GM23338 (cell line): ENCODE measurements around the gene HES7. TPM values are rescaled to one million over a fixed set of nuclear protein-coding genes. Genes with fewer than 3 reads are reported as not detected.

Experiments used
- ATAC-seq: fragments of 200-7000 bp; cut with Tn5 transposase; 3 replicates; pipeline ENCODE4 v1.9.1; 2020
- DNase-seq: peaks from one replicate; pipeline ENCODE4 v3.0.0-alpha.2; 2015; ENCODE audit warnings: low spot score
- H2AFZ ChIP-seq: fragments of 200-600 bp; sonication (generic); 2 replicates; pipeline ENCODE4 v1.8.0; 2016; ENCODE audit warnings: antibody characterized with exemption, mild to moderate bottlenecking, moderate library complexity
- H3F3A ChIP-seq: fragments of 200-600 bp; sonication (generic); replicated peaks from 2 replicates; pipeline ENCODE4 v1.8.0; 2017; ENCODE audit warnings: antibody characterized with exemption, mixed run types, low read depth
- H3K27ac ChIP-seq: fragments of 200-600 bp; sonication (generic); 2 replicates; pipeline ENCODE4 v1.6.1; 2016; ENCODE audit warnings: low read depth
- H3K27me3 ChIP-seq: fragments of 200-600 bp; sonication (generic); 2 replicates; pipeline ENCODE4 v1.8.0; 2016; ENCODE audit warnings: mild to moderate bottlenecking, mixed run types, moderate library complexity; ENCODE audit not compliant: insufficient read depth
- H3K36me3 ChIP-seq: fragments of 200-600 bp; sonication (generic); 2 replicates; pipeline ENCODE4 v1.8.0; 2016; ENCODE audit warnings: mild to moderate bottlenecking; ENCODE audit not compliant: insufficient read depth
- H3K4me1 ChIP-seq: fragments of 200-600 bp; sonication (generic); 2 replicates; pipeline ENCODE4 v1.8.0; 2016; ENCODE audit warnings: mild to moderate bottlenecking, moderate library complexity; ENCODE audit not compliant: insufficient read depth
- H3K4me2 ChIP-seq: fragments of 200-600 bp; sonication (generic); 2 replicates; pipeline ENCODE4 v1.7.1; 2017; ENCODE audit warnings: mixed run types
- H3K4me3 ChIP-seq: fragments of 200-600 bp; sonication (generic); 2 replicates; pipeline ENCODE4 v1.6.1; 2016; ENCODE audit warnings: mixed run types
- H3K79me2 ChIP-seq: fragments of 200-600 bp; sonication (generic); replicated peaks from 2 replicates; pipeline ENCODE4 v1.8.0; 2017; ENCODE audit warnings: mild to moderate bottlenecking; ENCODE audit not compliant: insufficient read depth
- H3K9me2 ChIP-seq: fragments of 200-600 bp; sonication (generic); 2 replicates; pipeline ENCODE4 v1.8.0; 2017; ENCODE audit not compliant: insufficient read depth
- H4K20me1 ChIP-seq: fragments of 200-600 bp; sonication (generic); replicated peaks from 2 replicates; pipeline ENCODE4 v1.8.0; 2017; ENCODE audit warnings: mild to moderate bottlenecking; ENCODE audit not compliant: insufficient read depth
- H3K27ac Mint-ChIP-seq: 2 replicates; pipeline ENCODE4 v1.8.0; 2020; ENCODE audit warnings: inconsistent platforms, mild to moderate bottlenecking, moderate library complexity, mixed read lengths
- H3K27me3 Mint-ChIP-seq: 3 replicates; pipeline ENCODE4 v1.8.0; 2022; ENCODE audit warnings: low read depth, mild to moderate bottlenecking, moderate library complexity, mixed read lengths, inconsistent platforms; ENCODE audit not compliant: insufficient read depth, poor library complexity
- H3K36me3 Mint-ChIP-seq: 3 replicates; pipeline ENCODE4 v1.8.0; 2021; ENCODE audit warnings: low read depth, mild to moderate bottlenecking, inconsistent platforms, moderate library complexity, mixed read lengths
- H3K4me1 Mint-ChIP-seq: 3 replicates; pipeline ENCODE4 v1.8.0; 2020; ENCODE audit warnings: mild to moderate bottlenecking, inconsistent platforms, mixed read lengths
- H3K4me3 Mint-ChIP-seq: 3 replicates; pipeline ENCODE4 v1.8.0; 2021; ENCODE audit warnings: moderate library complexity, mild to moderate bottlenecking, inconsistent platforms, mixed read lengths
- H3K9me3 Mint-ChIP-seq: 3 replicates; pipeline ENCODE4 v1.8.0; 2020; ENCODE audit warnings: moderate library complexity, mild to moderate bottlenecking, inconsistent platforms, mixed read lengths
- CREB1 ChIP-seq: fragments of 250-450 bp; sonication (Bioruptor Pico); IDR thresholded peaks from 2 replicates; pipeline ENCODE4 v1.5.0; 2020; ENCODE audit warnings: low read depth, mild to moderate bottlenecking, moderate library complexity
- EZH2 ChIP-seq: fragments of 200-600 bp; sonication (generic); IDR thresholded peaks from one replicate; pipeline ENCODE4 v1.8.0; 2017; ENCODE audit warnings: antibody characterized with exemption, mild to moderate bottlenecking, low read depth; ENCODE audit not compliant: unreplicated experiment
- STAT1 ChIP-seq: IDR thresholded peaks from one replicate; pipeline ENCODE4 v1.6.1; 2016; ENCODE audit warnings: antibody characterized with exemption; ENCODE audit not compliant: unreplicated experiment
- ZNF114 ChIP-seq: fragments of 250-450 bp; sonication (Bioruptor Pico); IDR thresholded peaks from 2 replicates; pipeline ENCODE4 v1.5.0; 2020; ENCODE audit warnings: mild to moderate bottlenecking, moderate library complexity
- ZNF331 ChIP-seq: fragments of 250-450 bp; sonication (Bioruptor Pico); IDR thresholded peaks from 2 replicates; pipeline ENCODE4 v1.5.0; 2020; ENCODE audit warnings: low read depth, mild to moderate bottlenecking, moderate library complexity
- polyA plus RNA-seq: library from polyadenylated mRNA; unstranded; fragments of >200 nt; fragmentation: Nextera tagmentation; extraction: Ambion mirVana; gene quantifications from 2 replicates; pipeline ENCODE4 v1.2.1, GENCODE V29; 2016
- total RNA-seq: library from RNA; depleted of rRNA; stranded (reverse); fragments of >200 nt; shearing (Covaris generic); gene quantifications from 2 replicates; pipeline ENCODE4 v1.2.3, GENCODE V29; 2014
- TF ChIP-seq, protein P1 (sequence below): fragments of 250-450 bp; sonication (Bioruptor Pico); IDR thresholded peaks from 2 replicates; pipeline ENCODE4 v1.5.0; 2020; ENCODE audit warnings: mild to moderate bottlenecking, moderate library complexity
- TF ChIP-seq, protein P2 (sequence below): IDR thresholded peaks from one replicate; pipeline ENCODE4 v1.6.1; 2018; ENCODE audit warnings: antibody characterized with exemption; ENCODE audit not compliant: unreplicated experiment

Gene HES7
- total and polyA plus RNA-seq, 2 experiments from 2014 or later, result 0.14 TPM; not detected in 1

- Mint-ChIP-seq H3K4me1 (peaks cover 15% of the 10 kb centered on the region), H3K9me3 (no peaks in the 10 kb centered on the region), H3K27ac (no peak overlapping the region), H3K27me3 (peaks cover 57% of the 10 kb centered on the region), H3K4me3 (peak overlapping the region; percentile 59), H3K36me3 (no peaks in the 10 kb centered on the region)
- no peaks in the 10 kb centered on the region for H4K20me1 ChIP-seq
- no peaks in the 10 kb centered on the region for H3K9me2 ChIP-seq
- H3K4me3 ChIP-seq, result 0 out of 2 replicates have a peak overlapping the region, but pooled peaks have one; percentile 81
- H3K27me3 ChIP-seq, result peaks cover 85% of the 10 kb centered on the region
- ATAC-seq (no peak), DNase-seq (no peak)
- no peaks in the 10 kb centered on the region for H3F3A ChIP-seq
- H3K27ac ChIP-seq, result no peak overlapping the region
- no peak overlapping the region for H2AFZ ChIP-seq
- H3K4me1 ChIP-seq, result no peaks in the 10 kb centered on the region
- TF ChIP-seq ZNF114 (CRISPR knock-in tag) (no peak), CREB1 (no peak), ZNF331 (no peak), EZH2 (no peak), STAT1 (no peak)
- TF ChIP-seq, protein P1, sequence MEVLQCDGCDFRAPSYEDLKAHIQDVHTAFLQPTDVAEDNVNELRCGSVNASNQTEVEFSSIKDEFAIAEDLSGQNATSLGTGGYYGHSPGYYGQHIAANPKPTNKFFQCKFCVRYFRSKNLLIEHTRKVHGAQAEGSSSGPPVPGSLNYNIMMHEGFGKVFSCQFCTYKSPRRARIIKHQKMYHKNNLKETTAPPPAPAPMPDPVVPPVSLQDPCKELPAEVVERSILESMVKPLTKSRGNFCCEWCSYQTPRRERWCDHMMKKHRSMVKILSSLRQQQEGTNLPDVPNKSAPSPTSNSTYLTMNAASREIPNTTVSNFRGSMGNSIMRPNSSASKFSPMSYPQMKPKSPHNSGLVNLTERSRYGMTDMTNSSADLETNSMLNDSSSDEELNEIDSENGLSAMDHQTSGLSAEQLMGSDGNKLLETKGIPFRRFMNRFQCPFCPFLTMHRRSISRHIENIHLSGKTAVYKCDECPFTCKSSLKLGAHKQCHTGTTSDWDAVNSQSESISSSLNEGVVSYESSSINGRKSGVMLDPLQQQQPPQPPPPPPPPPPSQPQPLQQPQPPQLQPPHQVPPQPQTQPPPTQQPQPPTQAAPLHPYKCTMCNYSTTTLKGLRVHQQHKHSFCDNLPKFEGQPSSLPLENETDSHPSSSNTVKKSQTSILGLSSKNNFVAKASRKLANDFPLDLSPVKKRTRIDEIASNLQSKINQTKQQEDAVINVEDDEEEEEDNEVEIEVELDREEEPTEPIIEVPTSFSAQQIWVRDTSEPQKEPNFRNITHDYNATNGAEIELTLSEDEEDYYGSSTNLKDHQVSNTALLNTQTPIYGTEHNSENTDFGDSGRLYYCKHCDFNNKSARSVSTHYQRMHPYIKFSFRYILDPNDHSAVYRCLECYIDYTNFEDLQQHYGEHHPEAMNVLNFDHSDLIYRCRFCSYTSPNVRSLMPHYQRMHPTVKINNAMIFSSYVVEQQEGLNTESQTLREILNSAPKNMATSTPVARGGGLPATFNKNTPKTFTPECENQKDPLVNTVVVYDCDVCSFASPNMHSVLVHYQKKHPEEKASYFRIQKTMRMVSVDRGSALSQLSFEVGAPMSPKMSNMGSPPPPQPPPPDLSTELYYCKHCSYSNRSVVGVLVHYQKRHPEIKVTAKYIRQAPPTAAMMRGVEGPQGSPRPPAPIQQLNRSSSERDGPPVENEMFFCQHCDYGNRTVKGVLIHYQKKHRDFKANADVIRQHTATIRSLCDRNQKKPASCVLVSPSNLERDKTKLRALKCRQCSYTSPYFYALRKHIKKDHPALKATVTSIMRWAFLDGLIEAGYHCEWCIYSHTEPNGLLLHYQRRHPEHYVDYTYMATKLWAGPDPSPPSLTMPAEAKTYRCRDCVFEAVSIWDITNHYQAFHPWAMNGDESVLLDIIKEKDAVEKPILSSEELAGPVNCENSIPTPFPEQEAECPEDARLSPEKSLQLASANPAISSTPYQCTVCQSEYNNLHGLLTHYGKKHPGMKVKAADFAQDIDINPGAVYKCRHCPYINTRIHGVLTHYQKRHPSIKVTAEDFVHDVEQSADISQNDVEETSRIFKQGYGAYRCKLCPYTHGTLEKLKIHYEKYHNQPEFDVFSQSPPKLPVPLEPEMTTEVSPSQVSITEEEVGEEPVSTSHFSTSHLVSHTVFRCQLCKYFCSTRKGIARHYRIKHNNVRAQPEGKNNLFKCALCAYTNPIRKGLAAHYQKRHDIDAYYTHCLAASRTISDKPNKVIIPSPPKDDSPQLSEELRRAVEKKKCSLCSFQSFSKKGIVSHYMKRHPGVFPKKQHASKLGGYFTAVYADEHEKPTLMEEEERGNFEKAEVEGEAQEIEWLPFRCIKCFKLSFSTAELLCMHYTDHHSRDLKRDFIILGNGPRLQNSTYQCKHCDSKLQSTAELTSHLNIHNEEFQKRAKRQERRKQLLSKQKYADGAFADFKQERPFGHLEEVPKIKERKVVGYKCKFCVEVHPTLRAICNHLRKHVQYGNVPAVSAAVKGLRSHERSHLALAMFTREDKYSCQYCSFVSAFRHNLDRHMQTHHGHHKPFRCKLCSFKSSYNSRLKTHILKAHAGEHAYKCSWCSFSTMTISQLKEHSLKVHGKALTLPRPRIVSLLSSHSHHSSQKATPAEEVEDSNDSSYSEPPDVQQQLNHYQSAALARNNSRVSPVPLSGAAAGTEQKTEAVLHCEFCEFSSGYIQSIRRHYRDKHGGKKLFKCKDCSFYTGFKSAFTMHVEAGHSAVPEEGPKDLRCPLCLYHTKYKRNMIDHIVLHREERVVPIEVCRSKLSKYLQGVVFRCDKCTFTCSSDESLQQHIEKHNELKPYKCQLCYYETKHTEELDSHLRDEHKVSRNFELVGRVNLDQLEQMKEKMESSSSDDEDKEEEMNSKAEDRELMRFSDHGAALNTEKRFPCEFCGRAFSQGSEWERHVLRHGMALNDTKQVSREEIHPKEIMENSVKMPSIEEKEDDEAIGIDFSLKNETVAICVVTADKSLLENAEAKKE (CRISPR knock-in tag), result no peak
- TF ChIP-seq, protein P2, sequence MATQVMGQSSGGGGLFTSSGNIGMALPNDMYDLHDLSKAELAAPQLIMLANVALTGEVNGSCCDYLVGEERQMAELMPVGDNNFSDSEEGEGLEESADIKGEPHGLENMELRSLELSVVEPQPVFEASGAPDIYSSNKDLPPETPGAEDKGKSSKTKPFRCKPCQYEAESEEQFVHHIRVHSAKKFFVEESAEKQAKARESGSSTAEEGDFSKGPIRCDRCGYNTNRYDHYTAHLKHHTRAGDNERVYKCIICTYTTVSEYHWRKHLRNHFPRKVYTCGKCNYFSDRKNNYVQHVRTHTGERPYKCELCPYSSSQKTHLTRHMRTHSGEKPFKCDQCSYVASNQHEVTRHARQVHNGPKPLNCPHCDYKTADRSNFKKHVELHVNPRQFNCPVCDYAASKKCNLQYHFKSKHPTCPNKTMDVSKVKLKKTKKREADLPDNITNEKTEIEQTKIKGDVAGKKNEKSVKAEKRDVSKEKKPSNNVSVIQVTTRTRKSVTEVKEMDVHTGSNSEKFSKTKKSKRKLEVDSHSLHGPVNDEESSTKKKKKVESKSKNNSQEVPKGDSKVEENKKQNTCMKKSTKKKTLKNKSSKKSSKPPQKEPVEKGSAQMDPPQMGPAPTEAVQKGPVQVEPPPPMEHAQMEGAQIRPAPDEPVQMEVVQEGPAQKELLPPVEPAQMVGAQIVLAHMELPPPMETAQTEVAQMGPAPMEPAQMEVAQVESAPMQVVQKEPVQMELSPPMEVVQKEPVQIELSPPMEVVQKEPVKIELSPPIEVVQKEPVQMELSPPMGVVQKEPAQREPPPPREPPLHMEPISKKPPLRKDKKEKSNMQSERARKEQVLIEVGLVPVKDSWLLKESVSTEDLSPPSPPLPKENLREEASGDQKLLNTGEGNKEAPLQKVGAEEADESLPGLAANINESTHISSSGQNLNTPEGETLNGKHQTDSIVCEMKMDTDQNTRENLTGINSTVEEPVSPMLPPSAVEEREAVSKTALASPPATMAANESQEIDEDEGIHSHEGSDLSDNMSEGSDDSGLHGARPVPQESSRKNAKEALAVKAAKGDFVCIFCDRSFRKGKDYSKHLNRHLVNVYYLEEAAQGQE, result no peak
- no peaks in the 10 kb centered on the region for H3K79me2 ChIP-seq
- no peaks in the 10 kb centered on the region for H3K36me3 ChIP-seq
- H3K4me2 ChIP-seq, result no peak overlapping the region; the same call in 1 of the 2 replicates
Observed at GRCh38 chr17:8110907-8111306, 13.0 kb downstream of the HES7 start.
